GM21515 (cell line): Measurements from ENCODE around the gene P2RY12.
"Not testable (repeated sequence)": the region's sequence is repeated elsewhere in the genome, so short reads cannot be mapped to it uniquely, and the experiment has no call there.

Source experiments
- ATAC-seq: cut with Tn5 transposase; IDR thresholded peaks from one replicate; pipeline ENCODE4 v1.9.1; 2021; ENCODE audit not compliant: unreplicated experiment

Gene P2RY12

GRCh38 chr3:151393146-151393830 is 8.7 kb upstream of the P2RY12 start:
- no peak for ATAC-seq

GRCh38 chr3:151392191-151392590 is 7.6 kb upstream of the P2RY12 start:
- not testable (repeated sequence) for ATAC-seq

- no peak for ATAC-seq
Observed at GRCh38 chr3:151391720-151392119, 7.2 kb upstream of the P2RY12 start.

GRCh38 chr3:151387842-151388241 is 3.3 kb upstream of the P2RY12 start:
- no peak for ATAC-seq

GRCh38 chr3:151387432-151387831 is 2.9 kb upstream of the P2RY12 start:
- ATAC-seq: no peak

GRCh38 chr3:151386056-151386455 is 1.5 kb upstream of the P2RY12 start:
- no peak for ATAC-seq

- no peak for ATAC-seq
Observed at GRCh38 chr3:151383956-151384355, 597 bp downstream of the P2RY12 start.

GRCh38 chr3:151383111-151383510 is 1.4 kb downstream of the P2RY12 start:
- ATAC-seq: no peak

- ATAC-seq: peak; percentile 35
Observed at GRCh38 chr3:151382671-151383070, 1.9 kb downstream of the P2RY12 start.

GRCh38 chr3:151379083-151379734 is 5.3 kb downstream of the P2RY12 start:
- peak; percentile 35 for ATAC-seq

- peak; percentile 67 for ATAC-seq
Observed at GRCh38 chr3:151377768-151378385, 6.7 kb downstream of the P2RY12 start.

- no peak for ATAC-seq
Observed at GRCh38 chr3:151372063-151372820, 12.3 kb downstream of the P2RY12 start.

- no peak for ATAC-seq
Observed at GRCh38 chr3:151371526-151371925, 13.0 kb downstream of the P2RY12 start.

- ATAC-seq: no peak
Observed at GRCh38 chr3:151367448-151367847, 17.1 kb downstream of the P2RY12 start.

GRCh38 chr3:151366993-151367392 is 17.6 kb downstream of the P2RY12 start:
- ATAC-seq: no peak

GRCh38 chr3:151362751-151363174 is 21.8 kb downstream of the P2RY12 start:
- no peak for ATAC-seq

- no peak for ATAC-seq
Observed at GRCh38 chr3:151357463-151357850, 27.1 kb downstream of the P2RY12 start.

- no peak for ATAC-seq
Observed at GRCh38 chr3:151356794-151357462, 27.6 kb downstream of the P2RY12 start.

- peak; percentile 34 for ATAC-seq
Observed at GRCh38 chr3:151351648-151352047, 32.9 kb downstream of the P2RY12 start.

GRCh38 chr3:151351219-151351618 is 33.3 kb downstream of the P2RY12 start:
- ATAC-seq: peak; percentile 90

- no peak for ATAC-seq
Observed at GRCh38 chr3:151350656-151351055, 33.9 kb downstream of the P2RY12 start.
